ENCODE data around the gene USP49. TPM values are rescaled to one million over a fixed set of nuclear protein-coding genes. Genes with fewer than 3 reads are reported as not detected.
A peak's percentile ranks its signal among the peaks of the same experiment; 100 is the strongest.

USP49 gene
- total RNA-seq, 1 donor from 2014 or later, result 4.1 TPM

DNA sequence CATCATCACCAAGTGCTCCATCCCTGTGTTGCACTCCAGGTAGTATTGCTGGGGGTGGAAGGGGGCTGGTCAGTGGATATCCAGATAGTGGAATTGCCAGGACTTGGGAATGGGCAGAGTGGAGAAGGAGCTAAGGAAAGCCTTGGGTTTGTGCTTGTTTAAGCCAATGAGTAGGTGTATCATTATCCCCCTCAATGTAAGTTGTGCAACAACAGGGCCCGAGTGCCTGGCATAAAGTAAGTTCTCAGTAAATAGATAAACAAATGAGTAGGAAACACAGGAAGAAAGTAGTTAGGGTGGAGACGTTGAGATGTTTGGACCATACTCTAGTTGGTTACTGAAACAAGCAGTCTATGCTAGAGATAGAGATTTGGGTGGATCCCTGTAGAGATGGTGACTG lies 36.6 kb upstream of the USP49 start:
- DNase-seq (ENCODE audit: extremely low read depth, low read depth, low spot score), result no peak

DNA sequence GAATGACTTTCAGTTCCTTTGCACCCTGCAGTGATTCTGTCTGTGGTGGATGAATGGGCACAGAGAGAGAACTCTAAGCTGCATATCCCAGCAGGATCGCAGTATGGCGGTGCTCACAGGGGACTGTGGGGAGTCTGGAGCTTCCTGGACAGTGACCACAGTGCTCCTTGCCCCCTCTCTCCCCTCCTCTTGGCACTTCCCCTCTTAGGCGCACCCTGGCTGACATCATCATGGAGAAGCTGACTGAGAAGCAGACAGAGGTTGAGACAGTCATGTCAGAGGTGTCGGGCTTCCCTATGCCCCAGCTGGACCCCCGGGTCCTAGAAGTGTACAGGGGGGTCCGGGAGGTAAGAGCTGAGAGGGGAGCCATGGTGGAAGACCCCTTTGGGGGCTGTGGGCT lies 34.7 kb upstream of the USP49 start:
- DNase-seq (ENCODE audit: extremely low read depth, low read depth, low spot score), result no peak

DNA sequence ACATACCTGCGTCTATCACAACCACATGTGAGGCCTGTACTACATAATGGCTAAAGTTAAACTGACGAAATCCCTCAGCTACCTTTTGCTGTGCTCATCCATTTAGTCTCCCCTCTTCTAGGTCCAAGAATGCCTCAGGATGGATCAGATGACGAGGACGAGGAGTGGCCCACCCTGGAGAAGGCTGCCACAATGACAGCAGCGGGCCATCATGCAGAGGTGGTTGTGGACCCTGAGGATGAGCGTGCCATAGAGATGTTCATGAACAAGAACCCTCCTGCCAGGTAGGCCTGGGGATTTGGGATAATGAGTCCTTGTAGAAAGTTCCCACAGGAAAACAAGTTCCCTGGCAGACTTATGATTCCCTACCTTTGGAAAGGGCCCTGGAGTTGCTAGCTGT lies 32.1 kb upstream of the USP49 start:
- no peak for DNase-seq (ENCODE audit: extremely low read depth, low read depth, low spot score)

DNA sequence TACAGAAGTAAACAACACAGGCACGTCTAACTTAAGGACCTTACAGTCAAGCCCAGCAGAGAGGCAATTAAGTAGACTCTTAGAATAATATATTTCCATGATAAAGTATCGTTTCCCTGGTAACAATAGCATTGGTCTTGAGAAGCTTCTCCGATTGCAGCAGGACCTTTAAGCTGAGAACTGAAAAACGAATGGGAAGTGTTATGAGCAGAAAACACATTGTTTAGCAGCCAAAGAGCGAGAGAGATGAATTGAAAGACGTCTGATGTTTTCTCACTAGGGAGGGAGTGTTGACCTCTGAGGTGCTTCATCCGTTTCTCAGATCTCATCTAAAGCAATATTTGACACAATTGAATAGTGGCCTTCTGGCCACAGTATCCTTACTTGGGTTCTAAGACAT lies 27.0 kb upstream of the USP49 start:
- DNase-seq (ENCODE audit: extremely low read depth, low read depth, low spot score), result no peak

DNA sequence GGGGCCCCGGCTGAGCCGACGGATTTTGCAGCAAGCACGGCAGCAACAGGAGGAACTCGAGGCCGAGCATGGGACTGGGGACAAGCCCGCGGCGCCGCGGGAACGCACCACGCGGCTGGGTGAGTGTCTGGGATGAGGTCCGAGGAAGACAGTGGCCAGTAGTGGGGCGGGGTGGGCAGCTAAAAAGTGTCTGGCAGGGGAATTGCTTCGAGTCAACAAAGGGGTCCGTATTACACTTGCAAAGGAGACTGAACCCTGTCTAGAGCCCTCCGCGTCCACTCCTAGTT lies 26.5 kb upstream of the USP49 start:
- DNase-seq (ENCODE audit: extremely low read depth, low read depth, low spot score), result no peak

DNA sequence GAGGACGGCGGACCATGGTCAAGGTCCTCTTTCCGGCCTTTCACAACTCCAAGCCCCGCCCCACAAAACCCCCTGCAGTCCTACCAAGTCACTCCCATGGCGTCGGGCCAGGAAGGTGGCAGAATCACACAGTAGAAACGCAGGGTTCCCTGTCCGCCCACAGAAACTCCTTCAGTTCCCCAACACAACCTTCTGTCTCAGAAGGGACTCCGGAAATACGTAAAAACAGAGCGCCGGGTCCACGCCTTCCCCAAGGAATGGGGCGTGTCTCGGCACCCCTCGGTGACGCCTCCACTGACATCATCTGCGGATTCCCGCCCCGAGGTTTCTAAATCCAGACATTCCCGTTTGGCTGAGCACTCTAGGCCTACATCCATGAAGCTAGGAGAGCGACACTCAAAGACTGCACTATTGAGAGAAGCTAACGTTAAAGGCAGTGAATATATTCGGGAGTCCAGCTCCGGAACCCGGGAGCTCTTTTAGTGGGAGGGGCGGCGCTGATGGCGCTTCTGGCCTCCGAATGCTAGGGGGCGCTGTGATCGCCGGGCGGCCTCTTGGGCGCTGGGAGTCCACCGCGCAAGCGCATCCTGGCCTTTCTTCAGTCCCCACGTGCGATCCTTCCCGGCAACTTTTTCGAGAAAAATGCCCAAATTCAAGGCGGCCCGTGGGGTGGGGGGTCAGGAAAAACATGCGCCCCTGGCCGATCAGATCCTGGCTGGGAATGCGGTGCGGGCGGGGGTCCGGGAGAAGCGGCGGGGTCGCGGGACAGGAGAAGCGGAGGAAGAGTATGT lies 25.9 kb upstream of the USP49 start, which contains the start of the genes BYSL and MED20:
BYSL (plus strand) TSS at position 579 of the 791 bp plus-strand sequence; CDS start at position 643, 64 bp downstream.
MED20 (minus strand) TSS at position 219 of the 791 bp plus-strand sequence; CDS start at position 98, 121 bp downstream.
- DNase-seq (ENCODE audit: extremely low read depth, low read depth, low spot score), result peak; percentile 81

DNA sequence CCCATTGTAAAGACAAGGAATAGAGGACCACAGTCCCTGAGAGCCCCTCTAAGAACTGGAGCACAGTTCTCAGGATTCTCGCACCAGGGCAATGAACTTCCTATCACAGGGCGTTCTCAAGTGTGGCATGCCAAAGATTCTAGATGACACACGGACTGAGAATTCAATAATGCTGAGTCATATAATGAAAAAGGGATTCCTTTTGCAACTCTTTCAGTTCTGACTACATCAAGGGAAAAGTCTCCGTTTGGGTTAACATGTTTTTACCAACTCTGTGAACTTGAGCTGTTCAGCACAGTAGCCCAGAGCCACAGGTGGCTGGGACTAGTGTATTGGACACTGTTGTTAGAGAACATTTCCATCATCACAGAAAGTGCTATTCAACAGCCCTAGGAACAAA lies 22.4 kb upstream of the USP49 start:
- DNase-seq (ENCODE audit: extremely low read depth, low read depth, low spot score), result peak; percentile 80

DNA sequence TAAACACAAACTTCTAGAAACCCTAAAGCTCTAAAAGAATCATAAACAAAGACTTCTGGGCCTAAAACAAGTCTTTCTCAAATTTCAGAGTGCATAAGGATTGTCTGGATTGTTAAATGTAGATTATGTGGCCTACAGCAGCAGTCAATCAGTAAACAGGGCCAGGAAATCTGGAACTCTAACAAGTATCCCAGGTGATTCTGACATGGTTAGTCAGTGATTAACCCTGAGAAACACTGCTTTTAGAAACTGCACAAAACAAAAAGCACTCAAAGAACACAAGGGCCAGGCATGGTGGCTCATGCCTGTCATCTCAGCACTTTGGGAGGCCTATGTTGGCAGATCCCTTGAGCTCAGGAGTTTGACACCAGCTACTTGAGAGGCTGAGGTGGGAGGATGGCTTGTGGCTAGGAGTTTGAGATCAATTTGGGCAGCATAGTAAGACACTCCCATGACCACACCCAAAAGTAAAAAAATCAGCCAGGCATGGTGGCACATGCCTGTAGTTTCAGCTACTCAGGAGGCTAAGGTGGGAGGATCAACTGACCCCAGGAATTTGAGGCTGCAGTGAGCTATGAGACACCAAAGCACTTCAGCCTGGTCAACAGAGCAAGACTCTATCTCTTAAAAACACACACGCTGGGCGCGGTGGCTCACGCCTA lies 19.8 kb upstream of the USP49 start:
- DNase-seq (ENCODE audit: extremely low read depth, low read depth, low spot score), result no peak

DNA sequence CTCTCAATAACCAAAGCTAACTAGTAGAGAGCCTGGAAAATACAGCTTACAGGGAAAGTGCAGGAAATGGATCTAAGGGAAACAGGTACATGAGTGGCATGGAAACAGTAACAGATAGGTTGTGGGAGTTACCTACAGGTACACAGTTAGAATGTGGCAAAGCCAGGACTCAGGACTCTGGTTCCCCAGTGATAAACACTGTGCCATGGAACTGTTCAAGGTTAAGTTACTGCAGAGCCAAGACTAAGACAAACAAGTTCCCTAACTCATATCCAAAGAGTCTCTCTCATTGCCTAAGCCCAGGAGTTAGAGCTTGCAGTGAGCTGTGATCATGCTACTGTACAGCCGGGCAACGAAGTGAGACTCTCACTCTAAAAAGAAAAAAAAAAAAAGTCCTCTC lies 19.2 kb upstream of the USP49 start:
- no peak for DNase-seq (ENCODE audit: extremely low read depth, low read depth, low spot score)

DNA sequence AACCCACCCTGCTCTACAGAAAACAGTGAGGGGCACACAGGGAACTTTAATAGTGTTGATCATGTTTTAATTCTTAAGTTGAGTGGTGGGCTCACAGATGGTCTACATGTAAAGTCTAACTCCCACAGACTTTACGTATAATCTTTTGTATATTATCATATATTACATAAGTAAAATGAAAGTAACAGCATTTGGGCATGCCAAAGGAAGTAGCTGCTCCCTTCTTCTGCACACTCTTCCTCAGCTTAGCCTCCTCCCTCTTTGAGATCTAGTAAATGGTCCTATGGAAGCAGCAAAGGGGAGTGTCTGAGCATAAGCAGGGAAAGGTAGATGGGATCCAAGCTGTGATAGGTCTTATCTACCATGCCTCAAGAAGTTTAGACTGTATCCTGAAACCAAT lies 14.6 kb upstream of the USP49 start:
- no peak for DNase-seq (ENCODE audit: extremely low read depth, low read depth, low spot score)

DNA sequence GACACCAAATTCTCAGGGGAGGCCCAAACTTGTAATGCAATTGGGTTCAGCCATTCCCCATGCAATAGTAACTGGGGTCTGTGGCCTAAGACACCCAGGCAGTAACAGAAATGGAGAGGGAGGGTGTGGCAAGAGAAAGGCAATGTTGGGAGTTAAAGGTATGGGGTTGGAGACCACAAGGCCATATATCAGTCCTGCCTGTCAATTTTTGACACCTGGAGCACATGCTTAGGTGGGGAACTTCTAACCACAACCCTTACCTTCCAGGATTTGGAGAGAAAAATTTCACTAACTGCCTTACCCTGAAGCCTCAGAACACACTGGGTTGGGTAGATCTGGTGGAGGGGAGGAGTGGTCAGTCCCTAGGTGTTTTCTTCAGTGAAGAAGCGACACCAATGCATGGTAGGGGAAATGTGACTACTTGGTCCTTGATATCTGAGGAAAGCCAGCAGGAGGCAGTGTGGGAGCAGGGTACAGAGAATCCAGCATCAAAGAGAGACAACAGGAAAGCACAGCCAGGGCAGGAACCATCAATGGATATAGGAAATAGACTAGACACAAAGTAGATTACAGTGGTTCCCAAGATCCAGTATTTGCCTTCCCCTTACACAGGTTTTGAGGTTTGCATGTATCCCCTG lies 6.8 kb upstream of the USP49 start:
- no peak for DNase-seq (ENCODE audit: extremely low read depth, low read depth, low spot score)

DNA sequence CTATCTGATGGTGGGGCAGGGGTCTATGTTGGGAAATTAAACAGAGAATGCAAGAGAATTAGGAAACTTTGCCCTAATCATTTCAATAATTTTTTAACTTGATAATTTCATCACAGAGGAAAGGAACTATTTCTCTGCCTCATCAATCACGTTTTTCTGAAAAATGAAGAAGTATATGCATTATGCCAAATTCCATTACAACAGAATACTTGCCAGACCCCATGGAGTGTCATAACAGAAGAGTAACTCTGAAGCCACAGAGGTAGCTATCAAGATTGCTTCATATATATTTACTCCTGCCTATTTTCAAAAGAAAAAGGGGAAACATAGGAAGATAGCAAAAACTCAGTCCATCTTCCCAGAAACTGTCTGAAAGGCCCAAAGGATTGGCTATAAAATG lies 5.7 kb upstream of the USP49 start:
- DNase-seq (ENCODE audit: extremely low read depth, low read depth, low spot score), result no peak

DNA sequence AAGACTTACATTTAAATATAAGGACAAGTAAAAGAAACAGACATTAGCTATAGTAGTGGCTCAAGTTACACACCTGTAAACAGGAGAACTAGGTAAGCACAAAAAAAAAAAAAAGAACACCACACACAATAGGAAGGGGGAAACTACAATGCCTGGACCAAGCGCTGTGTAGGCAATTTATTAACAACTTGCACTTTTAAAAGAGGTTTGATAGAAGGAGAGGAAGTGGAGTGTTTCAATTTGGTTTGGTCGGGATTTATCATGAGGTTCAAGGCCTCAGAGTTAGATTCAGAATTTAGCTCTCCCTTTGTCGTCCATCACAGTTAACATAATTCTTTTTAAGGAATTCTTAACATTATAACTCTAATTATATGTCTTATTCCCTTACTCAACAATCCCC lies 1.1 kb upstream of the USP49 start:
- DNase-seq (ENCODE audit: extremely low read depth, low read depth, low spot score), result no peak

DNA sequence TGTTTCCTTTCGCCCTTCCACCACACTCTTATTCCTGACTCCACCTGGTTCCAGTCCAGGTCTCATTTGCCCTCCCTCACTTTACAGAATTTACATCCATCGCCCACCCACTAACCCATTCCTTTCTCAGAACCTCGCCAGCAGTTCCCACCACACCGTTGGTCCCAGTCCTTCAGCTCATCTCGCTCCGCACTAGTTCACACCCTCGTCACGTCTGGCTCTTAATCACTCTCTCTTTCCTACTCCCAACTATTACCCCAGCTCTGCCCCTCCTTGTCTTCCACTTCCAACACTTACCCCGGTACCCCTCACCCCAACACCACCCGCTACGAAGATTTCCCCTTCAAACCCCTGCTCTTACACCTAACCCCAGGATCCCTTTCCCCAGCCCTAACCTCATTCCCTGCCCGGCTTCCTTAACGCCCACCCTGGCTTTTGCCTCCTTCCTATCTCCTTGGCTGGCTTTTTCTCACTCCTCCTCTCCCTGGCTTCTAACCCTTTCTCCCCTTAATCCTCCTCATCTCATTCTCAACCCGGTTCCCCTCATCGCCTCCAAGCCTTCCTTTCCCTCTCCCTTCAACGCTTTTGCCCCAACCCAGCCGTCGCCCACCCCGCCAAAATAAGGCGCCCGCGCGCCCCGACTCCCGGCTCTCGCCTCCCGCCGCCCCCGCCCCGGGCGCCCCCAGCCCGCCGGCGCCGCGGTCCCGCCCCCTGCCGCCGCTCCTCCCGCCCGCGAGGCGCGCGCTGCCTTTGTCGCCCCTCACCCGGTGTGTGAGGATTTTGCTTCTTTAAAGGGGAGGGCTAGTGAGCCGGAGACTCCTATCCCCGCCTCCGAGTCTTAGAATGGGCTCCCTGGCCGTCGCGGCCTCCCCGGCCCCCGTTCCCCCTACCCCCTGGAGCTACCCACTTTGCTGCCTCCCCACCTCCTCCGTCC lies 542 bp downstream of the USP49 start:
- no peak for DNase-seq (ENCODE audit: extremely low read depth, low read depth, low spot score)

DNA sequence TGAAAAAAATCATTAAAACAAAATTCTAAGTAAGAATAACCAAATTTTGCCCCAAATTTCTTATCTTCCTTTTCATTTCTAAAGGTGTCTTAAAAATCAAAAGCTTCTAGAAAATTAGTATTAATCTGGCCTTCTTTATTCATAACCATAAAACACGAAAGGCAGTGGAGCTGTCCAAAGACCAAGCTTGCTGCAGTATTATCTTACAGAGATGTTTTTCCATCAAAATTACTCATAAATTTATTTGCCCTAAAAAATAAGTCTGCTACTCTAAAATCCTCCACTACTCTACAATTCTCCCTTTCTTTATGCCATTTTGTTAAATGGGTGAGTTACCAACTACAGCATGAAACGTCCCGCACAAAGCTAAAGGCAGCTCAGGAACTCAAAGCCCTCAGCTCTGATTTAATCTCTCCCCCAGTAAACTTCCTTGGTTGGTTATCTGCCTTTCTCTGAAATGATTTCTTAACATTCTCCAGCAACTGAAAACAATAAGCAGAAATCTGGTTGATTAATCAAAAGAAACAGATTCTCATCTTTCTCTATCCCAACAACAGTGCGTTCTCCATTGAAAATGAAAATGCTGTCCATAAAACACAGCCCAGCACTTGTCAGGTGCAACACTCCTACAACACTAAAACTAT lies 2.1 kb downstream of the USP49 start:
- no peak for DNase-seq (ENCODE audit: extremely low read depth, low read depth, low spot score)

DNA sequence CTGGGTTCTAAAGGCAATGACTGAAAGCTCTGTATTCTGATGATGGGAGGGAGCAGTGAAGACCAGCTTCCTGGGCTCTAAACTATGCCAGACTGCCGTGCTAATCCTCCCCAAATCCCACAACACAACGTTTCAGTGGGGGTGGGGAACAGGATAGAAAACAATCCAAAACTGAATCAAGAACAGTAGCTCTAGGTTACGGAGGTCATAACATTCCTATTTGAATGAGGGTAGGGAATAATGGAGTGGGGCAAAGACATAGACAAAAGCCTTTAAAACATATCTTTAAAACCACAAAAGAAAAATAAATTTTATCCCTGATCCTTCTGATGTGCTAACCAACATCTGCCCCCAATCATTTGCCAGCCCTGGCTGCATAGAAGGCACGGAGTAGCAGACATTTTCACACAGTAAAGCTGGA lies 7.8 kb downstream of the USP49 start:
- DNase-seq (ENCODE audit: extremely low read depth, low read depth, low spot score), result no peak

DNA sequence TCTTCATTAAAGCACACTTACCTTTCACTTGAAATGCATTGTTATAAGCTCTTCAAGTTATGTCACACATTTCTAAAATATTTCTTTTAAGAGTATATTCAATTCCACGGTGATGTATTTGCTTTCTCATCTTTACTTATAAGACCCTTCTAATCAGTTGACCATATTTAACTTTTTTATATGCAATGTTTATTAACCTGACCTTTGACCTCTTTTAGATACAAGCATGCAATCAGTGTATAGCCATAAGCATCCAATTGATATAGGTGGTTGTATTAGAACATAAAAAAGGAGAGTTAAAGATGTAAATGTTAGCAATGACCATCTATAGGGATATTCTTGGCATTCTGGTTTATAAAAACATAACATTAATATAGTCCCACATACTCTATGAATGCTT lies 9.2 kb downstream of the USP49 start:
- no peak for DNase-seq (ENCODE audit: extremely low read depth, low read depth, low spot score)

DNA sequence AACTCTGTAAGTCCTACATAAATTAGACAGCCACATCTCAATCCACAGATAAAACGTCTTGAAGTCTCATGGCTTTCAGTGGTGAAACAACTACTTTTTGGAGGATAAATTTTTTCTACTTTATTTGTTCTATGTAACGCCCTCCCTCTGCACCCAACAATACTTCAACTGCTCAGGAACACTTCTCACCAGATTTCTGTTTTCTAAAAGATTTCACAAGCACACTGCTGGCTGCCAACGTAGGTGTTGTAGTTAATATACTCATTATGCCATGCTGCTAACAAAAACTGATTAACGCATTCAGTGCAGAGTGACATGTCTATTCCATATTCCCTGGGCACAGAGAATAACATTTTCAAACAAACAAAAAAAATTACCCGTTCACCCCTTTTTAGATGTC lies 10.2 kb downstream of the USP49 start:
- no peak for DNase-seq (ENCODE audit: extremely low read depth, low read depth, low spot score)

DNA sequence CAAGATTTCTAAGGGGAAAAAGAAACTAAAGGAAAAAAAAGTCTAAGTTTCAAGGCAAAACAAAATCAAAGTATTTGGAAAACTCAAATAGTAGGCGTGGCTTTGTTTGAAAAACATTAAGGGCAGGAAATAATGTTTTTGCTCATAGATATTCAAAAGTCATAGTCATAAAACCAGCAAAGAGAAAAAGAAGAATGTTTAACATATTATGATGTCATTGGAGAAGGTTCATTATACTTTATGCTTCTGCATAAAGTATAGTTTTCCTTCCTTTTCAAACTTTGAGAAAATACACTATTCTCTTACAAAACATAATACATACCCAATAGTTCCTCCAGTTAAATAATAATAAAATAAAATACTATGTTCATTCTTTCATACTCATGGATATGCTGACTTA lies 13.7 kb downstream of the USP49 start:
- no peak for DNase-seq (ENCODE audit: extremely low read depth, low read depth, low spot score)

DNA sequence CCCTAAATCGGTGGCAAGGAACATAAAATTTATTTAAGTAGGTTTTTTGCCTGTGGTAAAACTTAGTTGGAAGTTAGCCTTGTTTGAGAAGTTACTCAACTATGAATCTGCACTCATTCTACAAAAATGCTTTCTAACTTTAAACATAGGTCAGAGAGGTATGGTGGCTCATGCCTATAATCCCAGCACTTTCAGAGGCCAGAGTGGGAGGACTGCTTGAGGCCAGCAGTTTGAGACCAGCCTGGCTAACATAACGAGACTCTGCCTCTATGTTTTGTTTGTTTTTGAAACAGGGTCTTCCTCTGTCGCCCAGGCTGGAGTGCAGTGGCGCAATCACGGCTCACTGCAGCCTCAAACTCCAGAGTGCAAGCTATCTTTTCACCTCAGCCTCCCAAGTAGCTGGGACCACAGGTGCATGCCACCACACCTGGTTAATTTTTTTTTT lies 16.2 kb downstream of the USP49 start:
- DNase-seq (ENCODE audit: extremely low read depth, low read depth, low spot score), result no peak

Measured in glomerular endothelial cell (primary cell).